Ovary (tissue), 9 donors: Measurements from ENCODE around the gene BRCA1. TPM values are rescaled to one million over a fixed set of nuclear protein-coding genes. Genes with fewer than 3 reads are reported as not detected.

Experiments used
- DNase-seq, 5 donors: peaks; one replicate each; pipeline ENCODE4 v3.0.0-alpha.2; 2019 to 2020
- H3K27ac ChIP-seq, 2 donors: fragments of 200-600 bp; one replicate each; pipeline versions ENCODE4 v1.5.1 to v1.8.0; 2019 to 2022
- H3K27me3 ChIP-seq: fragments of 200-600 bp; one replicate; pipeline ENCODE4 v1.8.0; 2022
- H3K36me3 ChIP-seq: fragments of 200-600 bp; sonication (generic); one replicate; pipeline ENCODE4 v1.5.1; 2019
- H3K4me1 ChIP-seq: one replicate; pipeline ENCODE4 v1.8.1; 2013; ENCODE audit warnings: mild to moderate bottlenecking, moderate library complexity; ENCODE audit not compliant: insufficient read depth
- H3K4me3 ChIP-seq: fragments of 200-600 bp; sonication (generic); one replicate; pipeline ENCODE4 v1.5.1; 2017
- H3K9me3 ChIP-seq, 2 donors: fragments of 200-600 bp in 1 of 2; sonication (generic) in 1 of 2; one replicate each; pipeline versions ENCODE4 v1.5.1 to v1.8.1; 2013 to 2019; ENCODE audit warnings: mild to moderate bottlenecking in 1 of 2, moderate library complexity in 1 of 2
- EP300 ChIP-seq: sonication (generic); formaldehyde crosslinking; IDR thresholded peaks from one replicate; pipeline ENCODE4 v1.6.1; 2017; ENCODE audit warnings: antibody characterized with exemption
- POLR2A ChIP-seq: fragments of 450-650 bp; IDR thresholded peaks from one replicate; pipeline ENCODE4 v1.6.1; 2017; ENCODE audit warnings: antibody characterized with exemption, mild to moderate bottlenecking, moderate library complexity
- WGBS, 3 donors: extraction: QIAGEN DNeasy Blood & Tissue Kit in 1 of 3; methylation state at CpG; one replicate each; pipeline versions ENCODE4 v1.1.5 to v1.1.7; 2013 to 2017; 5-methylcytosine and 5-hydroxymethylcytosine counted together
- intact Hi-C, 4 donors: fragments of 100-400 bp; cut with DNase I; formaldehyde crosslinking; loops; one replicate each; pipeline versions ENCODE4 v1.11.0 to v1.15.1; 2022 to 2023
- polyA plus RNA-seq, 2 donors: library from polyadenylated mRNA; stranded (reverse); fragments of 200-250 nt in 1 of 2; fragments of 350-450 nt in 1 of 2; fragmentation: Illumina TruSeq in 1 of 2; extraction: RNeasy Lipid Tissue Mini Kit (QIAGEN cat#74804) in 1 of 2; gene quantifications; one replicate each; pipeline ENCODE4 v1.2.3, GENCODE V29; 2013 to 2014
- total RNA-seq, 7 donors: library from RNA; depleted of rRNA in 2 of 7; stranded (reverse); fragments of >200 nt in 2 of 7; fragmentation: NEBNext Ultra II Directional in 3 of 7; extraction: Animal tissue kit (Norgen Biotek cat#: 25700) in 3 of 7; gene quantifications; one replicate each; pipeline versions ENCODE4 v1.1.0 to v1.2.4, GENCODE V29; 2016 to 2023
- TF ChIP-seq, protein P1 (sequence below), 3 donors: fragments of 450-650 bp in 2 of 3; fragments of 200-600 bp in 1 of 3; IDR thresholded peaks; one replicate each; pipeline versions ENCODE4 v1.5.1 to v1.8.0; 2016 to 2022; ENCODE audit warnings: antibody characterized with exemption in 3 of 3, mild to moderate bottlenecking in 1 of 3
- donor health status: DM: no; HTN: no; CAD: no; lungs with moderate emphysema.
- donor health status: DM: no; HTN: no; CAD: no.
- donor health status: Bipolar disorder and iron deficiency.
- donor health status: DM: yes; HTN: yes; CAD: no.
- donor health status: DM: no; HTN: no; CAD: no.
- donor health status: DM: yes; HTN: yes; CAD: no.

BRCA1 gene
- total and polyA plus RNA-seq, 9 donors, result 1.9 to 5.4 (median 4.8) TPM

DNA sequence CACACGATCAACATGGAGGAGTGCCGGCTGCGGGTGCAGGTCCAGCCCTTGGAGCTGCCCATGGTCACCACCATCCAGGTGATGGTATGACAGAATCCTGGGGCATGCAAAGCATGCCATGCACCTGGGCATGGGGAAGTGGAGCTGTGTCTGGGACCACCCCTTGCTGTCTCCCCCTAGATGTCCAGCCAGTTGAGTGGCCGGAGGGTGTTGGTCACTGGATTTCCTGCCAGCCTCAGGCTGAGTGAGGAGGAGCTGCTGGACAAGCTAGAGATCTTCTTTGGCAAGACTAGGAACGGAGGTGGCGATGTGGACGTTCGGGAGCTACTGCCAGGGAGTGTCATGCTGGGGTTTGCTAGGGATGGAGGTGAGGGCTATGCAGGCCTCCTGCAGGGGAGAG is 111.9 kb downstream of the BRCA1 start:
- H3K27ac ChIP-seq, result no peak overlapping the region
- H3K9me3 ChIP-seq, result no peaks in the 10 kb centered on the region
- no peaks in the 10 kb centered on the region for H3K36me3 ChIP-seq
- no peak for DNase-seq
- H3K4me1 ChIP-seq, result peaks cover 5% of the 10 kb centered on the region
- intact Hi-C loops, result no loop called here
- TF ChIP-seq EP300 (no peak), POLR2A (no peak)
- TF ChIP-seq, protein P1, sequence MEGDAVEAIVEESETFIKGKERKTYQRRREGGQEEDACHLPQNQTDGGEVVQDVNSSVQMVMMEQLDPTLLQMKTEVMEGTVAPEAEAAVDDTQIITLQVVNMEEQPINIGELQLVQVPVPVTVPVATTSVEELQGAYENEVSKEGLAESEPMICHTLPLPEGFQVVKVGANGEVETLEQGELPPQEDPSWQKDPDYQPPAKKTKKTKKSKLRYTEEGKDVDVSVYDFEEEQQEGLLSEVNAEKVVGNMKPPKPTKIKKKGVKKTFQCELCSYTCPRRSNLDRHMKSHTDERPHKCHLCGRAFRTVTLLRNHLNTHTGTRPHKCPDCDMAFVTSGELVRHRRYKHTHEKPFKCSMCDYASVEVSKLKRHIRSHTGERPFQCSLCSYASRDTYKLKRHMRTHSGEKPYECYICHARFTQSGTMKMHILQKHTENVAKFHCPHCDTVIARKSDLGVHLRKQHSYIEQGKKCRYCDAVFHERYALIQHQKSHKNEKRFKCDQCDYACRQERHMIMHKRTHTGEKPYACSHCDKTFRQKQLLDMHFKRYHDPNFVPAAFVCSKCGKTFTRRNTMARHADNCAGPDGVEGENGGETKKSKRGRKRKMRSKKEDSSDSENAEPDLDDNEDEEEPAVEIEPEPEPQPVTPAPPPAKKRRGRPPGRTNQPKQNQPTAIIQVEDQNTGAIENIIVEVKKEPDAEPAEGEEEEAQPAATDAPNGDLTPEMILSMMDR (IDR thresholded peaks at IDR 0.05), result no peak
- H3K4me3 ChIP-seq, result no peak overlapping the region
- 77 to 81% (median 79%) methylated on average over 8 of the region's 8 CpGs for WGBS, 3 donors
- H3K27me3 ChIP-seq, result no peaks in the 10 kb centered on the region

DNA sequence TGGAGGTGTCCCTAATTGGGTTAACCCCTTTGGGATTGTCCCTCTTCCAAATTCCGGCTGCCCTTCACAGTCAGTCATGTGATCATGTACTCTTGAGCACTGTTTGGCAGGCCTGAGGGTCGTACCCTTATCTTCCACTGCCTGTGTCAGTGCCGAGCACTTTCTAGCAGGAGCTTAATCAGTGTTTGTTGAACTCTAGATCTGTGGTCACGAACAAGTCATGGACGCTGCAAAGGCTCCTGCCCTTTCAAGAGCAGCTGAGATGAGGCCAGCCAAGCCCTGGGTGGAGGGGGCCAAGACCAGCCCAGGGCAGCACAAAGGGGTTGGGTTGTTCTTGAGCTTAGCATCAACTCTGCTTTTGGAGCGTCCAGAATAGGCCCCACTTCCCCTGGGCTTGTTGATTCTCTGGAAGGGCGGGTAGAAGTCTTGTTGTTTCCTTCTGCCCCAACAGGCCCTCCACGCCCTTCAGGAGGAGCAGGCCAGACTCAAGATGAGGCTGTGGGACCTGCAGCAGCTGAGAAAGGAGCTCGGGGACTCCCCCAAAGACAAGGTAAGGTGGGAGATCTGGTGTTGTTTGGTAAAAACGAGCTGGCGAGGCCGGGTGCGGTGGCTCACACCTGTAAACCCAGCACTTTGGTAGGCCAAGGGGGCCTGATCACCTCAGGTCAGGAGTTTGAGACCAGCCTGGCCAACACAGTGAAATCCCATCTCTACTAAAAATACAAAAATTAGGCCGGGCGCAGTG is 113.3 kb downstream of the BRCA1 start:
- no peaks in the 10 kb centered on the region for H3K27me3 ChIP-seq
- WGBS, 3 donors, result 40 to 54% (median 45%) methylated on average over 15 of the region's 15 CpGs
- peak overlapping the region in 1 of 2 donors; percentile 22 for H3K27ac ChIP-seq
- intact Hi-C loops, result no loop called here
- H3K9me3 ChIP-seq, result no peaks in the 10 kb centered on the region
- H3K4me3 ChIP-seq, result no peak overlapping the region
- peak in 2 of 5 donors; percentile 51 to 81 for DNase-seq
- TF ChIP-seq POLR2A (no peak), EP300 (no peak)
- TF ChIP-seq, protein P1 (IDR thresholded peaks at IDR 0.05), result no peak
- peaks cover 8% of the 10 kb centered on the region for H3K4me1 ChIP-seq
- no peaks in the 10 kb centered on the region for H3K36me3 ChIP-seq

DNA sequence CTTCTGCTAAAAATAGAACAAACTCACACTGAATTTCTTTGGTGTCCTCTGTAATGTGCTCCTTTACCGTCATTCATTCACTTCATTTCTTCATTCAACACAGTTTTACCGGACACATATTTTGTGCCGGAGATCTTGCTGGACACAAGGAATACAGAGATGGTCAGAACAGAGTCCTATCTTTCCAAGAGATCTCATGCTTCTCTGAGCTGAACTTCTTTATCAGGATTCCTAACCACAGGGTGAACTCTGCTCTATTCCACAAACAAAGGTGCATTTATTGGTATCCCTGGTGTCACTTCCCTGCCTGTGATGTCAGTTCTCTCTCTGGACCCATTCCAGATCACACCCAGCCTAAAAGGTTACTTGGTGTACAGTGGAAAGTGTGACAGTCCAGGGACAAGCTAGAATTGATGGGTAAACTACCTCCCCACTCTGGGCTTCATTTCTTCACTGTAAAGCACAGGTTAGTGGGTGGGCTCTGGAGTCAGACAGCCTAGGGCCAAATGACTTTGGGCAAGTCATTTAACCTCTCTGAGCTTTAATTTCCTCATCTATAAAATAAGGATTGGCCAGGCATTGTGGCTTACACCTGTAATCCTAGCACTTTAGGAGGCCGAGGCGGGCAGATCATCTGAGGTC is 114.4 kb downstream of the BRCA1 start:
- peaks cover 8% of the 10 kb centered on the region for H3K4me1 ChIP-seq
- H3K9me3 ChIP-seq, result no peaks in the 10 kb centered on the region
- no peak for DNase-seq
- no peaks in the 10 kb centered on the region for H3K27me3 ChIP-seq
- no peak for TF ChIP-seq POLR2A
- TF ChIP-seq, protein P1 (IDR thresholded peaks at IDR 0.05), result no peak
- TF ChIP-seq EP300, result no peak
- WGBS, 3 donors, result 53 to 71% (median 57%) methylated on average over 5 of the region's 5 CpGs
- H3K27ac ChIP-seq, result no peak overlapping the region
- H3K36me3 ChIP-seq, result no peaks in the 10 kb centered on the region
- H3K4me3 ChIP-seq, result no peak overlapping the region
- intact Hi-C loops, result no loop called here

DNA sequence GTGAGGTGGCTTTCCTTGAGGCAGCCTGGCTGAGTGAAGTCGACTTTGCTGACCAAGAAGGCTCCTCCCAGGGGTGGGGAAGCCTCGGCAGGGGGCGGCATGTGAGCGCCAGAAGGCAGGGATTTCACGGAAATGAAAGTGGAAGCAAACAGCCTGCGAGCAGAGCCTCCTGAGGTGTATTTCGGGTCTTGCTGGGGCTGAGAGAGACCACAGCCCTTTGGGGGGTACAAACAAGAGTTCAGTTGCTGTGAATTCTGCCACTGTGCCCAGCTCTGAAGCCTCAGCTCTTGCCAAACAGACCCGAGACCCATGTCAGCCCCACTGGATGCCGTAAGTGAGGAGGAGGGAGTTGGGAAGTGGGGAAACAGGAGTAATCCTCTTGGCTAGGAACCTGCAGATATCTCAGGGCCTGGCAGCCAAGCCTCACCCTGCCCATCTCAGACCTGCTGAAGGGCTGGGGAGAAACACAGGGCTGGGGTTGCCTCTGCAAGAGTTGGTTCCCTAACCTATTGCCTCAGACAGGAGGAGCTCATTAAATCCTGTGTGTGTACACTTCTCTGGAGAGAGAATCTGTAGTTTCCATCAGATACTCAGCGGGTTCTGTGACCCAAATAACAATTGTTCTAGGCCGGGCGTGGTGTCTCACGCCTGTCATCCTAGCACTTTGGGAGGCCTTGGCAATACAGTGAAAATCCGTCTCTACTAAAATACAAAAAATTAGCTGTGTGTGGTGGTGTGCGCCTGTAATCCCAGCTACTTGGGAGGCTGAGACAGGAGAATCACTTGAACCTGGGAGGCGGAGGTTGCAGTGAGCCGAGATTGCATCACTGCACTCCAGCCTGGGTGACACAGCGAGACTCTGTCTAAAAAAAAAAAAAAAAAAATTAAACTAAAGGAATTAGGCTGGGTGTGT is 118.3 kb downstream of the BRCA1 start, which contains the start of gene IFI35:
IFI35 (plus strand) TSS at position 146 of the 913 bp plus-strand sequence; CDS start at position 310, 164 bp downstream.
- 15 to 22% (median 18%) methylated on average over 18 of the region's 18 CpGs for WGBS, 3 donors
- no peaks in the 10 kb centered on the region for H3K27me3 ChIP-seq
- TF ChIP-seq EP300 (no peak), POLR2A (peak; percentile 61)
- TF ChIP-seq, protein P1 (IDR thresholded peaks at IDR 0.05), result peak in 1 of 3 donors; percentile 43
- peak within 1 kb of the TSS; percentile 67 to 81 for H3K27ac ChIP-seq
- H3K9me3 ChIP-seq, result no peaks in the 10 kb centered on the region
- H3K4me1 ChIP-seq, result peaks cover 6% of the 10 kb centered on the region
- H3K4me3 ChIP-seq, result peak within 1 kb of the TSS; percentile 56
- intact Hi-C loops, result no loop called here
- H3K36me3 ChIP-seq, result no peaks in the 10 kb centered on the region
- DNase-seq, result peak; percentile 85 to 90 (median 86)
